GM23338 (cell line): ENCODE data around the gene PALM. TPM values are rescaled to one million over a fixed set of nuclear protein-coding genes. Genes with fewer than 3 reads are reported as not detected.

Source experiments
- CREB1 ChIP-seq: fragments of 250-450 bp; sonication (Bioruptor Pico); IDR thresholded peaks from 2 replicates; pipeline ENCODE4 v1.5.0; 2020; ENCODE audit warnings: low read depth, mild to moderate bottlenecking, moderate library complexity
- EZH2phosphoT487 ChIP-seq: fragments of 200-600 bp; sonication (generic); IDR thresholded peaks from one replicate; pipeline ENCODE4 v1.8.1; 2018; ENCODE audit warnings: antibody characterized with exemption; ENCODE audit not compliant: unreplicated experiment
- JUNB ChIP-seq: IDR thresholded peaks from one replicate; pipeline ENCODE4 v1.6.1; 2016; ENCODE audit warnings: antibody characterized with exemption; ENCODE audit not compliant: unreplicated experiment
- POLR2AphosphoS5 ChIP-seq: IDR thresholded peaks from 2 replicates; pipeline ENCODE4 v1.6.1; 2016; ENCODE audit warnings: antibody characterized with exemption, low read depth
- STAT1 ChIP-seq: IDR thresholded peaks from one replicate; pipeline ENCODE4 v1.6.1; 2016; ENCODE audit warnings: antibody characterized with exemption; ENCODE audit not compliant: unreplicated experiment
- ZNF114 ChIP-seq: fragments of 250-450 bp; sonication (Bioruptor Pico); IDR thresholded peaks from 2 replicates; pipeline ENCODE4 v1.5.0; 2020; ENCODE audit warnings: mild to moderate bottlenecking, moderate library complexity
- ZNF331 ChIP-seq: fragments of 250-450 bp; sonication (Bioruptor Pico); IDR thresholded peaks from 2 replicates; pipeline ENCODE4 v1.5.0; 2020; ENCODE audit warnings: low read depth, mild to moderate bottlenecking, moderate library complexity
- ZNF462 ChIP-seq: fragments of 250-450 bp; sonication (Bioruptor Pico); IDR thresholded peaks from 2 replicates; pipeline ENCODE4 v1.5.0; 2020; ENCODE audit warnings: mild to moderate bottlenecking, moderate library complexity
- polyA plus RNA-seq: library from polyadenylated mRNA; unstranded; fragments of >200 nt; fragmentation: Nextera tagmentation; extraction: Ambion mirVana; gene quantifications from 2 replicates; pipeline ENCODE4 v1.2.1, GENCODE V29; 2016
- total RNA-seq: library from RNA; depleted of rRNA; stranded (reverse); fragments of >200 nt; shearing (Covaris generic); gene quantifications from 2 replicates; pipeline ENCODE4 v1.2.3, GENCODE V29; 2014

Gene PALM
- total and polyA plus RNA-seq, 2 experiments from 2014 or later: 3.8 to 26.1 TPM

GRCh38 chr19:756821-757688, 48.3 kb downstream of the PALM start (continued):
- TF ChIP-seq ZNF462 (CRISPR knock-in tag) (no peak), STAT1 (no peak), ZNF331 (CRISPR knock-in tag) (no peak), ZNF114 (CRISPR knock-in tag) (no peak), EZH2phosphoT487 (no peak), CREB1 (CRISPR knock-in tag) (no peak), JUNB (no peak), POLR2AphosphoS5 (no peak)
